Stimulated activated CD4-positive, alpha-beta T cell treated with anti-CD3 and anti-CD28 coated beads, Interleukin-15, amount 100 ng/mL, for 1 hour (primary cell): ENCODE measurements around the gene ITPR3.
A peak's percentile ranks its signal among the peaks of the same experiment; 100 is the strongest.
"Not testable (repeated sequence)": the region's sequence is repeated elsewhere in the genome, so short reads cannot be mapped to it uniquely, and the experiment has no call there.

Experiments
- DNase-seq, 2 donors: peaks; one replicate each; pipeline ENCODE4 v3.0.0-alpha.2; 2020; ENCODE audit warnings: low read depth in 1 of 2, low spot score in 1 of 2

Gene ITPR3

DNA sequence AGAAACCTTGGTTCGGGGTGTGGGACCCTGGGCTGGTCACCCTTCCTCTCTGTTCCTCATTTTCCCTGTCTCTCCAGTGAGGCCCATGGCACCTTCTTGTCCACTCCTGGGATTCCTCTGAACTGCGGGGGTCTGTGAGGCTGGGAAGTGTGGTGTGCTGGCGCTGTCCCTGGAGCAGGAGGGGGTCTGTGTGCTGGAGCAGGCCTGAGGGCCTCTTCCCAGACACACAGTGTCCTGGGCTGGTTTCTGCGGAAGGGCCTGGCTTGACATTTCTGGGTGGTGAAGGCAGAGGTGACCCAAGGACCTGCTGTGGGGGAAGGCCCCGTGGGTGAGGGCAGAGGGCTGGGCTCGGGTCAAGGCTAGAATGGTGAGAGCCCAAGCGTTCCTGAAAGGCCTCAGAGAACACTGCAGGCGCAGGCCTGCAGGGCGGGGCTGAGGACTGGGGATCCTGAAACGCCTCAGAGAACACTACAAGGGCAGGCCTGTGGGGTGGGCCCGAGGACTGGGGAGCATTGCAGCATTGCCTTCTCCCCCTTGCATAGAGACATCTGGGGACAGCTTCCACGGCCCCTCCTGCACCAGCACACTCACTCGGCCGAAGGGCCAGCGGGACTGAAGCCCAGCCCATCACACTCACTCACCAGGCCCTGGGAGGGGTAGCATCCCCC lies 30.5 kb upstream of the ITPR3 start:
- DNase-seq, result no peak

DNA sequence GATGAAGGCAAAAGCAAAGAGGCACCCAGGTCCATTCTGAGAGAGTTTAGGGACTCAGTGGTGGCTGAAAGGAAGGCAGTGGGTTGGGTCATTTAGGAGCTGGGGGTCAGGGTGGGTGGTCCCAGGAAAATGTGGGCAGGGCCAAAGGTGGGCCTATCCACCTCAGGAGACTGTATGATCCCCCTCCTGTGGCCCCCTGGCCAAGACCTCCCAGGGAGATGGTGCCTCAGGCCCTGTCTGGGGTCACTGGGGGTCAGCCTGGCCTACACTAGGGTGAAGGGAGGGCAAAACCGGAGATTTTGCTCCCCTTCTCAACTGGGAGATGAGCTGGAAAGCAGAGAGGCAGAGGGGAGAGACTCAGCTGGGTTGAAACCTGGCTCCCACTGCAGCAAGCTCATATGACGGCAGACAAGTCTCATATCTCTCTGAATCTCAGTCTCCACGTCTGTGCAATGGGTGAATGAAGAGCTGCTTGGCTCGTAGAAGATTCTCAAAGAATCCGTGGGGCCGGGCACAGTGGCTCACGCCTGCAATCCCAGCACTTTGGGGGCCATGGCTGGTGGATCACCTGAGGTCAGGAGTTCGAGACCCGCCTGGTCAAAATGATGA lies 29.6 kb upstream of the ITPR3 start:
- DNase-seq, result no peak

DNA sequence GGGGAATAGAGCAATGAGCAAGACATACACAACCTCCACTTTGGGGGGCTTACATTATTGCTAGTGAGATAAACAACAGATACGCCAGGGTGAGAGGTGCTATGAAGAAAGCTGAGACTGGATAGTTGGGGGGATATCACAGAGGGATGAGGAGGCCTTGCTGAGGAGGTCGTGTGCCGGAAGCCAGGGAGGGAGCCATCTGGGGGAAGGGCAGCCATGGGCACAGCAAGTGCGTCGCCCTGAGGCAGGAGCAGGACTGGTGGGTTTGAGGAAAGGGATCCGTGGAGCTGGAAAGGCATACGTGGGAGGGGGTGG lies 28.9 kb upstream of the ITPR3 start:
- DNase-seq, result no peak

DNA sequence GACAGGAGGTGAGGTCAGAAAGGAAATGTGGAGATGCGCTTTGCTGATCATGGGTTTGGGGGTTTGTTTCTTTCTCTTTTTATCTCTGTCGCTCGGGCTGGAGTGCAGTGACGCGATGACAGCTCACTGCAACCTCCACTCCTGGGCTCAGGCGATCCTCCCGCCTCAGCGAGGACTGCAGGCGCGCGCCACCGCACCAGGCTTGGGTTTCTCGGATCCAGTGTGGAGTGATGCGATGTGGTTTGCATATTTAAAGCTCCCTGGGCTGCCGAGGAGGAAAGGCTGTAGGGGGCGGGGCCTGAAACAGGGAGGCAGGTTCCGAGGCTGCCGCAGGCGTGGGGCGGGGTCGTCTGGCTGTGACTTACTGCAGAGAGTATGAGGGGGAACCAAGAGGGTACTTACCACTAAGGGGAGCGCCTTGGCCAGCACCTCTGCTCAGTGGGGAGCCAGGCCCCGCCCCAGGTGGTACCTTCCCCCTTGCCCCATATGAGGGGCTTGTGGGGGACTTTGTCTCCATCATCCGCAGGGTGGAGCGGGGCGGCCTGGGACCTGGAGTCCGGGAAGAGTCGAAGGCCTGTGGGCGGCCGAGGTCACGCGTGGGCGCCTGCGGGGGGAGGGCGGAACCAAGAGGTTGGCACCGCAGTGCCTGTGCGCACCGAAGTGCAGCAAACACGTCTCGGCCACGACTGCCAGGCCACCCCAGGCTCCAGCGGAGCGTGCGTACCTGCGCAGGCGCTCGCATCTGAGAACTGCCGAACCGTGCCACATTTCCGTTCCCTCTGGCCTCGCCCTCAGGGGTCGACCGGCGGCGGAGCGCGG lies 28.3 kb upstream of the ITPR3 start:
- peak in 1 of 2 donors; percentile 16 for DNase-seq

DNA sequence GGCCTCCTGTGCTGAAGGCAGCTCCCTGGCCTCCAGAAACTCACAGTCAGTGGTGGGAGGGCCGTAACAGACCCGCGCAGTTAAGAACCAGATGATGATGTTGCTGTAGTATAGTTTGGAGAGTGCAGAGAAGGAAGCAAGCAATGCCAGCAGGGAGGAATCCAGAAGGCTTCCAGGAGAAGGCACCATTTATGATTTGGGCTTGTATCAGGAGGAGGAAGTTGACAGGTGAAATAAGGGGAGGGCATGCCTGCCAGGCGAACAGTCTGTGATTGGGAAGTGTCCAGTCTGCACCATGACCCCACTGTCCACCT lies 27.8 kb upstream of the ITPR3 start:
- no peak for DNase-seq

DNA sequence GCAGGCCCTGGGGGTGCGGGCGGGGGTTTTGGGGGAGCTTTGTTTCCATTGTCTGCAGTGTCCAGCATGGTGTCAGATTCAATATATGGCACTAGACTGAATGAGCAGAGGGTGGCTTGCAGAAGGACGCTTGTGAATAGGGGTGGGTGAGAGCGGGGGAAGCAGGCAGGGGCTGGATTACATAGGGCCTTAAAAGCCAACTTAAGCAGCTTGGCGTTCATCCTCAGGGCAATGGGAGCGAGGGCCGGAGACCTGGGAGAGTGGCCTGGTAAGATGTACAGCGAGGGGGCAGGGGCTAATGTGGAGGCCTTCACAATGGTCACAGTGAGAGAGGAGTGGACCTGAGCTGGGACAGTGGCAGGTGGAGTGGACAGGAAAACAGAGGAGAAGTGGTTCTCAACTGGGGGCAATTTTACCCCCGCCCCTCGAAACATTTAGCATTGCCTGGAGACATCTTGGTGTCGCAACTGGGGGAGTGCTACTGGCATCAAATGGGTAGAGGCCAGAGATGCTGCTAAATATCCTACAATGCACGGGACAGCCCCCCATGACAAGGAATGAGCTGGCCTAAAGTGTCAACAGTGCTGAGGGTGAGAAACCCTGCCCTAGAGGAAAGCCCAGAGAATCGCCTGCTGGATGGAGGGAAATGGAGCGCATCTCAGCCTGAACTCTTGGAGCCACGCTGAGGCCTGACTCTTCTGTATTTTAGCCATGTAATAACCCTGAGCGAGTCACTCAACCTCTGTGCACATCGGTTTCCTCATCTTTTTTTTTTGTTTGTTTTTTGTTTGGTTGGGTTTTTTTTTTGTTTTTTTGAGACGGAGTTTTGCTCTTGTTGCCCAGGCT lies 25.9 kb upstream of the ITPR3 start:
- DNase-seq, result no peak

DNA sequence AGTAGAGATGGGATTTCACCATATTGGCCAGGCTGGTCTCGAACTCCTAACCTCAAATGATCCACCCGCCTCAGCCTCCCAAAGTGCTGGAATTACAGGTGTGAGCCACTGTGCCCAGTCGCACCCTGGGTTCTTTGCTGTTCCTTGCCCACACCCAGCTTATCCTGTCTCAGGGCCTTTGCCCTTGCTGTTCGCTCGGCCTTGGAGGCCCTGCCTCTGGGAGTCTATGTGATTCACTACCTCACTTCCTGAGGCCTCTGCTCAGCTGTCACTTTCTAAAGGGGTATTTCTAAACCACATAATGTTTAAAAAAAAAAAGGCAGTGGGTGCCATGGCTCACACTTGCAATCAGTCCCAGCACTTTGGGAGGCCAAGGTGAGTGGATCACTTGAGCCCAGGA lies 24.2 kb upstream of the ITPR3 start:
- DNase-seq, result not testable (repeated sequence)

DNA sequence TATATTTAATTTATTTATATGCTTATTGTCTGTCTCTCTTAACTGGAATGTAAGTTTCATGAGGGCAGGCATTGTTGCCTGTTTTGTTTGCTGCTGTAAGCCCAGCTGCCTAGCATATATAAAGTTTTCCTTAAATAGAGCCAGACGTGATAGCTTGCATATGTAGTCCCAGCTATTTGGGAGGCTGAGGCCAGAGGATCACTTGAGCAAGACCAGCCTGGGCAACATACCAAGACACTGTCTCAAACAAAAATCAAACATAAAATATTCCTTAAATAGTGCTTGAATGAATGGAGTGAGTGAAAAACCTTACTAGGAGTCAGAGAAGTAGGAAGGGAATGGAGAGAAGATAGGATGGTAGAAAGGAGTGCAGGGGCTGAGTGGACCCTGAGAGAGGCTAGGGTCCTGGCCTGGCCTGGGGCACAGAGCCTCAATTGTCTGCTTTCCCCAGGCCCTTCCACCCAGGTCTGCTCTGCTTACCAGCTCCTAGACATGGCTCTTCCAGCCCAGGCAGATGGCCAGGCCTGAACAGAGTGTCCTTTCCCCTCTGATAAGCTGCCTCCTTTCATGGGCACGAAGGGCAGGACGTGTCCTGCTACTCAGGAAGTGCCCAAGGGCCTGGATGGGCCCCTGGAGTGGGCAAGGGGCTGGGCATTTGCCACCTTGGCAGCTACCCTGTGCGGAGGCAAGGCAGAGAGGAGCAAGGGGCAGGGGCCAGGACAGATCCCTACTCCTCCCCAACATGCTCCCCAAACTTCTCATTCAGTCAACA lies 23.4 kb upstream of the ITPR3 start:
- DNase-seq, result no peak

DNA sequence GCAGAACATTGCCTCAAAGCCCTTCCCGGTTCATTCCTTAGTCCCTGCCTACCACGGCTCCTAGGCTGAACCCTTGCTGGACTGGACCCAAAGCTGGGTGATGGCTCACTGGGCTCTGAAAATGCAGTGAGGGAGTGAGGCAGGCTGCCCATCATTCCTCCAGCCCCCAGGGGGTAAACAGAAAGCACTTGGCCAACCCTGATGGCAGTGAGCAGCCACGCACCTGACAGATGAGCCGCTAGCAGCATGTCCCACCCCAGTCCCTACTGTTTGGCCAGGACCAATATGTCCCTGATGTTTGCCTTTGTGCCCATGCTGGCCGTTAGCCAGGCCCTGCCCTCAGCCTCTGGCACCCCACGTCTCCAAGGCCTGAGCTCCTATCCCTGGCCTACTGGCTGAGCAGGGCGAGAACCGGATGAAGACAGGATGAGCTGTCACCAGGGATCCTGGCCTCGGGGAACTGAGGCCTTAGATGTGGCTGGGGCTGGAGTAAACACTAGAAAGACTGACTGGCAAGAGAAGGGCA lies 21.6 kb upstream of the ITPR3 start:
- no peak for DNase-seq

DNA sequence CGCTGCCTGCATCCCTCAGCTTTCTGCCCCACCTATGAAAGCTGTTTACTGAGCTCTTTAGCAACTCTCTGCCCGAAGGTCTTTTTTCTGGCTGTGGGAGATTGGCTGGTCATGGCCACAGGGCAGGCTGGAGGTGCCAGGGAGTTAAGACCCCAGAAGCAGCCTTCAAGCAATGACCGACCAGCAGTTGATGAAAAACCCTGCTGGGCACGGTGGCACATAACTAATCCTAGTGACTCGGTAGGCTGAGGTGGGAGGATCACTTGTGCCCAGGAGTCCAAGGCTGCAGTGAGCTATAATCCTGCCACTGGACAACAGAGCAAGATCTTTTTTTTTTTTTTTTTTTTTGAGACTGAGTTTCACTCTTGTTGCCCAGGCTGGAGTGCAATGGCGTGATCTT lies 20.4 kb upstream of the ITPR3 start:
- no peak for DNase-seq

DNA sequence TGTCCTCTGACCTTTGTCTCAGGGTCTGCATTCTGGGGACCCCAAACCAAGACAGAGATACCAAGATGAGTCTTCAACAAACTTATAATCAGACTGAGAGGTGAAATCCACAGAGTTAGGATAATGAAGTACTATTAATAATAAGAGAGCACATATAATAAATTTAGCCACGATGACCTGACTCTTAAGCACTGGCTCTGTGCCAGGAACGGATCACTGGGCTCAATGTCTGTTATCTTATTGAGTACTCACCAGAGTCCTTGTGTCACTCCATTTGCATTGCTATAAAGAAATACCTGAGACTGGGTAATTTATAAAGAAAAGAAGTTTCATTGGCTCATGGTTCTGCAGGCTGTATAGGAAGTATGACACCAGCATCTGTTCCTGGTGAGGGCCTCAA lies 18.9 kb upstream of the ITPR3 start:
- no peak for DNase-seq

DNA sequence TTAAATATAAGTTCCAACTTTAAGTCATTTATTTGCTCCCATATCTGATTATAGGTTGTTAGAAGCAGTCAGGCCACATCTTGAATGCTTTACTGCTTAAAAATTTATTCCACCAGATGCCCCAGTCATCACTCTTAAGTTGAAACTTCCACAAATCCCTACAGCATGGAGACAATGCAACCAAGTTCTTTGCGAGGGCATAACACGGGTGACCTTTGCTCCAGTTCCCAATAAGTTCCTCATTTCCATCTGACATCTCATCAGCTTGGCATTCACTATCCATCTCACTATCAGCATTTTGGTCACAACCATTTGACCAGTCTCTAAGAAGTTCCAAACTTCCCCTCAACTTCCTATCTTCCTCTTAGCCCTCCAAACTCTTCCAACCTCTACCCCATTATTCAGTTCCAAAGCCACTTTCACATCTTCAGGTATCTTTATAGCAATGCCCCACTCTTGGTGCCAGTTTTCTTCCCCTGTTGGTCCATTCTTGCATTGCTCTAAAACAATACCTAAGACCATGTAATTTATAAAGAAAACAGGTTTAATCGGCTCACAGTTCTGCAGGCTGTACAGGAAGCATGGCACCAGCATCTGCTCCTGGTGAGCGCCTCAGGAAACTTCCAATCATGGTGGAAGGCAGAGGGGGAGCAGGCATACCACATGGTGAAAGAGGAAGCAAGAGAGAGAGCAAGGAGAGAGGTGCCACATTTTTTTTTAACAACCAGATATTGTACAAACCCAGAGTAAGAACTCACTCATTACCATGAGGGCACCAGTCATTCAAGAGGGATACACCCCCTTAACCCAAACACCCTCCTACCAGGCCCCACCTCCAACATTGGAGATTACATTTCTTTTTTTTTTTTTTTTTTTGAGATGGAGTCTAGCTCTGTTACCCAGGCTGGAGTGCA lies 15.9 kb upstream of the ITPR3 start:
- DNase-seq, result no peak

DNA sequence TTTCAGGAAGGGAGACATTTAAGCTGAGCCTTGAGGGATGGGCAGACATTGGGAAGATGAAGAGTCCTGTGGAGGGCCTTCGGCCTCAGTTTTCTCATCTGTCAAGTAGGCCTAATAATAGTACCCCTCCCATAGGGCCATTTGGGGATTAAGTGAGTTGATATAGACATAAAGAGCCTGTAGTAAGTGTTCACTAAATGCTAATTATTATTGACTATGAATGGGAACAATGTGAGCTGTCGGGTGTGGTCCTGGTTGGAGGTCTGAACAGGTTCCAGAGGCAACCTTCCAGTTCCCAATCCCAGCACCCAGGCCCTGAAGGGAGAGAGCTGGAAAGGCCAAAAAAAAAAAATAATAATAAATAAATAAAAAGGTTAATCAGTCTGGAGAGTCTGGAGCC lies 14.5 kb upstream of the ITPR3 start:
- no peak for DNase-seq

DNA sequence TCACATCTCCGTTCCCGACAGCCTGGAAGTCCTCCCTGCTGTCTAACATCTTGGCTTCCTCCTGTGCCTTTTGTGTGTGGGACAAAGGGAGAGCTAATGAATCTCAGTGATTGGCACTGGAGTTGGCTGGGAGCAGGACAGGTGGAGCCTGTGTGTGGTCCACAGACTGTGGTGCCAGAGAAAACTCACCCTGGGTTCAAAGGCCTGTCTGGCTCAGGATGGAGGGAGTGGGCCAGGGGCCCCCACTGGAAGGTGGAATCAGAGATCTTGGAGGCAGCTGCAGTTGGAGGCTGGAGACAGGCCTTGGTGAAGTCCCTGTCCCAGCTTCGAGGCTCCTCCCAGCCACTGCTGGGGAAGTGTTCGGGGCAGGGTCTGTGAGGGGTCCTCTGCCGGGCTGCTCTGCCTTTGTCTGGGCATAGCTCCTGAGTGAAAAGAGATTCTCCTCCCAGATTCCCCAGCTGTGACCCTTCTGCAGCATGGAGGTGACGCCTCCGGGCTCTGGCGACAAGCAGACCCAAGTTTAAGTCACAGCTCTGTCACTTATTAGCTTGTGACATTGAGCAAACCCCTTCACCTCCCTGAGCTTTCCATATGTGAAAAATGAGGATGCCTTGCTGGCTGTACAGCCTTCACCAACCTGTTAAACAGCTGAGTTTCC lies 13.9 kb upstream of the ITPR3 start:
- DNase-seq, result no peak

DNA sequence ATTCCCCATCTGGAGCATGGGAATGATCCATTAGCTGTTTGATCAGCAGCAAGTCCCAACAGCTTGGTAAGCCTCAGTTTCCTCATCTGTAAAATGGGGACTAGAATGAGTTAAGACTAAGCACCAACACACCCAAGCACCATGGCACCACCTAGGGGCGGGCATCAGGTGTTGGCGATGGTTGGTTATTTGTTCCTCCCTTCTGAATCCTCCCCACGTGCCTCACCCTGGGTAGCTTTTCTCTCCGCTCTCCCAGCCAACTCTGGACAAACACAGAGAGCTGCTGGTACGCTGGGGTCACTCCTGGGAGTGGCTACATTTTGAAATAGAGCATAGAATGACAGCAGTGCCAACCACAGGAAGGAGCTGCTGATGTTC lies 13.3 kb upstream of the ITPR3 start:
- DNase-seq, result no peak

DNA sequence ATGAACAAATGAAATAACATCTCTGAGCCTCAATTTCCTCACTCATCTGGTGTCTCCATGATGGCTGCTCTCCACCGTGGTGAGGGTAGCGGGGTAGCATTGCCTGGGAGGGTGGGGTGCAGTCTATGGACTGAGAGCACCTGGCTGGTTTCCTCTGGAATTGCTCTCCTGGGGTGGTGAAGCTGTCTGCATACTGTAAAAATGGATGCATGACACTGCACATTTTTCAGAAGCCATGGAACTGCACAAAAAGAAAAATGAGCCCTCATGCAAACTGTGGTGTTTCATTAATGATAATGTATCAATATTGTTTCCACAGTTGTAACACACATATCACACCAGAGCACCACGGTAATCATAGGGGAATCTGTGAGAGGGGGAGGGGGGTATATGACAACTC lies 12.1 kb upstream of the ITPR3 start:
- DNase-seq, result no peak

DNA sequence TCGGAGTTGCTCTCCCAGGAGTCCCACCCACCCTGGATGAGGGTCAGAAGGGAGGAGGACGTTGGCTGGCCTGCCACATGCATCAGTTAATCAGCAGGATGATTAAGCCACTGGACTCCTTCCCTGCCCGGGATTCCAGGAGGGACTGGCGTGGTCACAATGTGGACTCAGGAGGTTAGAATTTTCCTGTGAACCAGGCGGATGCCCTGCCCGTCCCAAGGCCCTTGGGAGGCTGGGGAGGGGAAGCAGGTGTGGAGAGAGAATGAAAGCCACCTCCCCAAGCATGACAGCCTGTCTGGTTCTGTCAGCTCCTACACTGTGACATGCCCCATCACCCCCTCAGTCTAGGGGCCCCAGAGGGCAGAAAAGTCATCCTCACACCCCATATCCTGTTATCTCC lies 11.6 kb upstream of the ITPR3 start:
- no peak for DNase-seq

DNA sequence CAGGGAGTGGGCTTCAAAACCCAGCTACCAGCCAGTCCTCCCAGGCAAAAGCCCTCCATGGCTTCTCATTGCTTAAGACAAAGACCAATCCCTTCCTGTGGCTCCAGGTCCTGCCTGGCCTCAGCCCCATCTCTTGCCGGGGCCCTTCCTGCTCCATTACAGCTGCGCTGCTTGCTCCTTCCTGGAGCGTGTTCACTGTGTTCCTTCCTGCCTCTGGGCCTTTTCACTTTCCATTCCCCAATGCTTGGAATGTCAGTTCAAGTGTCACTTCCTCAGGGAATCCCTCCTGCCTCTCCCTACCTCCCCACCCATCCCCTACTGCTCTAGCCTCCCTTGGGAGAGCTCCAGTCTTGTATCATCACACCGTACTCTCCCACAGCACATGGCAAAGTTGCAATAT lies 11.1 kb upstream of the ITPR3 start:
- DNase-seq, result no peak
